HUDEP-2 (cell line): Measurements from ENCODE around the gene RGS1.

Experiments used
- DNase-seq, 76 experiments: peaks; one replicate each; lab custom pipeline; 2025; ENCODE audit not compliant: unreplicated experiment in 76 of 76; lab: John Stamatoyannopoulos, UW

Gene RGS1

GRCh38 chr1:192552760-192553191, 22.8 kb upstream of the RGS1 start:
- no peak for DNase-seq

DNA sequence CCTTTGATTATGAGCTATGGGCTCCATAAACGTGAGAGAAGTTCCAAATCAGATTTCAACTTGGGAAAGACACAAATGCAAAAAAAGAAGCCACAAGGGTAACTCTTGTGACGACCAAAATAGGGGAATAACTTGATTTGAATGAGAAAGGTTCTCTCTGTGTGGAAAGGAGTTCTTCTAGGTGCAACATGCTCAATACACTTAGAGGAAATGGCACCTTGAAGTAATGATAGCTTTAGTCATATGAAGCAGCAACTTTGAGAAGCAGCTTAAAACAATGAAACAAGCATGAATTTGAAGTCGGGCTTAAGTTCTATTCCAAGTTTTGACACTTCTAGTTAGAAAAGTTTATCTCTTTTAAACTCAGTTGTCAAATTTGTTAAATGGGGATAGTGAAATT, 21.8 kb upstream of the RGS1 start:
- DNase-seq = no peak

DNA sequence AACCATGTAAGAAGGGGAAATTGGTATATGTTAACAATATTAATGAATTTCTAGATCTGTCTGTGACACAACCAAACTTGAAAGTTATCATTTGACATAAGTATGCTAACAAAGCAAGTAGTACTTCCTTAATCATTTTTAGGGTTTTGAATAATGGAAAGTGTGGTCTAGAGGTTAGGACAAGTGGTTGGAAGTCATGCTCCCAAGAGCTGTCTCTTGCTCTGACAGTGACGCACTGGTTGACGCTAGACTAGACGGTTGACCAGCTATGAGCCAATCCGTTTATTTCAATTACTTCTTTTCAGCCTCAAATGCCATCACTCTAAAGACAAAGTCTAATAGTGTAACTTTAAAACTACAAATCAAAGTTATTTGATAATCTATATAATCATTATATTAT, 20.7 kb upstream of the RGS1 start:
- no peak for DNase-seq

GRCh38 chr1:192555399-192555798, 20.2 kb upstream of the RGS1 start:
- DNase-seq = no peak

- no peak for DNase-seq
These were observed 17.6 kb upstream of the RGS1 start for GRCh38 chr1:192557841-192558595.

DNA sequence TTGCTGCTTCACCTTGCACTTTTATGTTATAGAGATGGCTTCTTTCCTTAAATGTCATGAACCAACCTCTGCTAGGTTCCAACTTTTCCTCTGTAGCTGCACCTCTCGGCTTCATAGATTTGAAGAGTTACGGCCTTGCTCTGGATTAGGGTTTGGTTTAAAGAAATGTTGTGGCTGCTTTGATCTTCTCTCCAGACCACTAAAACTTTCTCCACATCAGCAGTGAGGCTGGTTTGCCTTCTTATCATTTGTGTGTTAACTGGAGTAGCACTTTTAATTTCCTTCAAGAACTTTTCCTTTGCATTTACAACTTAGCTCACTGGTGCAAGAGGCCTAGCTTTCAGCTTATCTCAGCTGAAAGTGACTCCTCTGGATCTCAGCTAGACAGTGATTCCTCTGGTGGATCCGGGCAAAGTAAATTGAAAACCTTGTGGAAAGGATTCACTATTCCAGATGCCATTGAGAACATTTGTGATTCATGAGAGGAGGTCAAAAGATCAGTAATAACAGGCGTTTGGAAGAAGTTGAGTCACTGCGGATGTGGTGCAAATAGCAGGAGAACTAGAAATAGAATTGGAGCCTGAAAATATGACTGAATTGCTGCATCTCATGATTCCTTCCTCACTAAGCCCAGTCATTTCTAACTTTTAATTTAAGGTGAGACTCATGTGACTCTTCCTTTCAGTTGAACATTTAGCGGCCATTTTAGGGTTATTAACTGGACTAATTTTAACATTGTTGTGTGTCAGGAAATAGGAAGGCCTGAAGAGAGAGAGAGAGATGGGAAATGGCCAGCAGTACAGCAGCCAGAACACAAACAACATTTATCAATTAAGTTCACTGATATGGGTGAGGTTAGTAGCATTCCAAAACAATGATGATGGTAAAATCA, 16.2 kb upstream of the RGS1 start:
- DNase-seq = no peak

- no peak for DNase-seq
These were observed 14.3 kb upstream of the RGS1 start for GRCh38 chr1:192561301-192561700.

DNA sequence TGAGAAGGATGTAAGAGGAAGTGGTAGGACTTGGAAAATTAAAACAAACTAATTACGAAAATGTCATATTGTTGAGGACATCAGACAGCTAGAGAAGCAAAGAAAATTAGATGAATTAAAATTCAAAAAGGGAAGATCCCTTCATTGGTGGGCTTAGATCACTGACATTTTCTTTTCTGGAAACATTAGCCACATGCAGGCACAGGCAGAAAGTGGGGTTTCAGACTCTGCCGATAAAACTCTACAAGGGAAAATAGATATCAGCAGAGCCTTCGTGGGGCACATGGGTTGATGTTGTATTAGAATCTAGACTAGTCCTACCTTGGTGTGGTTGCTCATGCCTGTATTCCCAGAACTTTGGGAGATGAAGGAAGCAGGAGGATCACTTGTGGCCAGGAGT, 12.4 kb upstream of the RGS1 start:
- no peak for DNase-seq

GRCh38 chr1:192564099-192564498, 11.5 kb upstream of the RGS1 start:
- no peak for DNase-seq

DNA sequence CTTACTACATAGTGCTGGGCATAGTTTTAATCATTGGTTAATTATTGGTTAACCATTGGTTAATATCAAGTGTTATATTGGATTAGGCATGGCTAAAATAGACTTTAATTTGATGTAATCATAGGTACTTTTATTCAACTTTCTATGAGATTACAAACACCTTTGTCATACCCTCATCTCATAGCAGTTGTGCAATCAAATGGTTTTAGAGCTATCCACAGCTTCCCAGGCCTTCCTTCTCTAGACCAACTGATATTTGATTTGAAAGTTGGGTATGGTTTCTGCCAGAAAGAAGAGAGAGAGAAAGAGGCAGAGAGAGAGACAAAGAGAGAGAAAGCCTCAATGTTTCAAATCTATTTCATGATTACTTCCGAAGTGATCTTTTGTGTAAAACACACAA, 9.6 kb upstream of the RGS1 start:
- DNase-seq = no peak

GRCh38 chr1:192566657-192567056, 8.9 kb upstream of the RGS1 start:
- no peak for DNase-seq

DNA sequence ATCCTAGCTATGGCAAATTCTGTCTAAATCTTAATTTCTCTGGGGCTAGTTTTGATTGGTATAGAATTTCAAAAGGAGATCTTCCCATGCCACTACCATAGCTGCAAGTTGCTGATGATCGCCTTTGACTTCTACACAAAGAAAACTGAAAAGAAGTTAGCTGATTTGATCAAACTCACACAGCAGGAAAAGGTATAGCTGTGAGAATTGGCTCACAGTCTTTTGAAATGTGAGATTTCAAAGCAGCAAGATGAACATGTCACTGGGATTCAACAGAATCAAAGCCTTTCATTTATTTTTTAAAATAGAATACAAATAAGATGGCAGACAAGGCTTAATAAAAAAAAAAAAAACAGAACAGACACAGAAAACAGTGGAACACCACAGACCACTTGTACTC, 7.5 kb upstream of the RGS1 start:
- no peak for DNase-seq

- DNase-seq = no peak
These were observed 3.9 kb upstream of the RGS1 start for GRCh38 chr1:192571668-192572067.

DNA sequence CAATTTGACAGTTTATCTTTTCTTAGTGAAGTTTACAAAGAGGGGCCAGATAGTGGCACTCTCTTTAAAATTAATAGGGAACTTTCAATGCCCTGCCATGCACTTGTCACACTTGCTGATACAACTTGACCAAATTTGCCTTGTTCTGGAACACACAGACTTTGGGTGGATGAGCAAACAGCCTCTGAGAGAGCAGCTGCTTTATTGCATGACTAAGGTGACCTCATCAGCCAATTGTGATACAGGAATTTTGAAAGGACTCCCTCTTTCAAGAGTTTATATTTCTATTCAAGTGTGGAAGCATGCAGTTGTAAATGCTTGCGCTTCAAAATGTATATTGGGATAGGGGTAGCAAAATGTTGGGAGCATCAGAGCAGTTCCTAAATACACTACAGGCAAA, 2.1 kb upstream of the RGS1 start:
- no peak for DNase-seq

DNA sequence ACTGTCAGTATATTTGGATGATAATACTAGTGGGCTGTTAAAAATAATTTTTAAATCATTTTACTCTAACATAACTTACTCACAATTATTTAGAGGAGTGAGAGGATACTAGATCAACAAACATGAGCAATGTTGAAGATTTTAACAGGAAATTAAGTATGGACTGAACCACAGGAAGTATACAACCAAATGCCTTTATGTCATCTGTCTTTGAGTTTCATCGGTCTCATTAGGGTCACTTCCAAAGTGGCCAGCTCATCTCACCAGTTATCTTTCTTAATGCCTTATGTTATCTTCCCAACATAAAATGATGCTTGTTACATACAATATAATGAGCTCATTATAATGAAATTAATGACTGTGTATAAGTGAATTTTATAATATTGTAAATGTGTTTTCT, 1.5 kb upstream of the RGS1 start:
- DNase-seq = no peak

GRCh38 chr1:192576190-192577144, 894 bp downstream of the RGS1 start:
- DNase-seq = no peak

DNA sequence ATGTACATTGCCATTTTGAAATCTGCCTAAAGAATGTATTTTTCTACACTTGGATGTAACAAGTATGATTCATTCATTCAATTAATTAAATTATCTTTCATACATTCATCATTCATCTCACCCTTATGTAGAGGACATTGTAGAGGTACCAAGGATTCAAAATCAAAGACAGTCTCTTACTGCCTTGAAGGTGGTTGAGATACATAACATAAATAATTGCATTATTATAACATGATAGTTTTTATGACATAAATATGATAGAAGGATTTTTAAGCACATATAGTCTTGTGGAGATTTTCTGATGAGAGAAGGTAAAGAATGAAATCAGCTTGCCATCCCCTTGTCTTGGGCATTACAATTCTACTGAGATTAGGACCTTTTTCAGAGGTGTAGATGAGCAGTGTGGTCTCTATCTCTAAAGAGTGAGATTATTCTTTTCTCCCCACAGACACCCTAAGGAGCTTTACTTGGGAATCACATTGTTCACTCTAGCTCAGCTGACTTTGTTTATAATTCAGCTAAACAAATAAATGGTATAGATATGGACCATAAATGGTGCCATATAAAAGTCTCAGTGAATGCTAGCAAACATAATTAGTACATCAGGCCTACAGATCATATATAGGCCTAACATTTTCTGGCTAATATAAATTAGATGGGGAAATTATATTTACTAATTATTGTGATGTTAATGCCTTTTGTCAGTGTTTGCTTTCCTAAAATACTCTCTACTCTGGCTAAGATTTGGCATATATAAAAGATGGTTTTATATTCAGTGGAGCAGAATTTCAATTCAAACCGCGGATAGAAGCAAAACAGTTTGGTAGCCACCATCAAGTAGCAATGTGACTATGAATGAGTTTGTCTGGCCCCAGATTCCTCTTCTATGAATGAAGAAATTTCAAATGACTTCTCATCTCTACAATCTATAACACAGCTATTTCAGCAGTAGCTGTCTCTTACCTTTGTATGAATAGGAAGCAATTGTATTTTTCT, 1.9 kb downstream of the RGS1 start:
- no peak for DNase-seq

- DNase-seq = no peak
These were observed 2.8 kb downstream of the RGS1 start for GRCh38 chr1:192578144-192578909.
